NB4 (cell line): ENCODE results near the gene VRK3.
"Not testable (repeated sequence)": the region's sequence is repeated elsewhere in the genome, so short reads cannot be mapped to it uniquely, and the experiment has no call there.

Experiments
- CTCF ChIP-seq: IDR thresholded peaks from one replicate; pipeline ENCODE4 v1.5.1; 2012; ENCODE audit warnings: low read depth, low read length
- MAX ChIP-seq: IDR thresholded peaks from 2 replicates; pipeline ENCODE4 v1.6.1; 2011; ENCODE audit warnings: low read depth, low read length
- MYC ChIP-seq: IDR thresholded peaks from 2 replicates; pipeline ENCODE4 v1.6.1; 2011; ENCODE audit warnings: low read depth, low read length
- POLR2A ChIP-seq: IDR thresholded peaks from 2 replicates; pipeline ENCODE4 v1.6.1; 2011; ENCODE audit warnings: mild to moderate bottlenecking; ENCODE audit not compliant: insufficient read length; ENCODE audit errors: extremely low read depth

- TF ChIP-seq CTCF, POLR2A, MAX, MYC: not testable (repeated sequence)
Measured at GRCh38 chr19:49958596-49958995, 66.6 kb downstream of the VRK3 start.
